Upper lobe of left lung (tissue), 4 donors: ENCODE results near the gene ACTMAP.

Source experiments
- POLR2AphosphoS5 ChIP-seq, 2 donors: sonication (generic); formaldehyde crosslinking; IDR thresholded peaks; one replicate each; pipeline ENCODE4 v1.5.1; 2017; ENCODE audit warnings: antibody characterized with exemption in 2 of 2
- TF ChIP-seq, protein P1 (sequence below), 6 experiments: fragments of 450-650 bp in 4 of 6; fragments of 200-600 bp in 2 of 6; sonication (generic) in 2 of 6; IDR thresholded peaks; one replicate each; pipeline ENCODE4 v1.5.1; 2016 to 2019; ENCODE audit warnings: antibody characterized with exemption in 6 of 6

DNA sequence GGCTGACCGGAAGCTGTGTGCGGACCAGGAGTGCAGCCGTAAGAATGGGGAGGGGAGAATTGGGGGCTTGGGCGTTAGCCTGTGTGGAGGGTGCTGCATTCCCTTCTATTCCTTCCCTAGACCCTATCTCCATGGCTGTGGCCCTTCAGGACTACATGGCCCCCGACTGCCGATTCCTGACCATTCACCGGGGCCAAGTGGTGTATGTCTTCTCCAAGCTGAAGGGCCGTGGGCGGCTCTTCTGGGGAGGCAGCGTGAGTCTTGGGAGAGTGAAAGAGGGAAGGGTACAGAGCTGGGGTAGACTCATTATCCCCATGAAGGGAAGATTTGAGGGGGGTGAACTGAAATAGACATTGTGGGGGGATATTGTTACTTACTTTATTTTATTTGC is 25.4 kb upstream of the ACTMAP start:
- TF ChIP-seq, protein P1, sequence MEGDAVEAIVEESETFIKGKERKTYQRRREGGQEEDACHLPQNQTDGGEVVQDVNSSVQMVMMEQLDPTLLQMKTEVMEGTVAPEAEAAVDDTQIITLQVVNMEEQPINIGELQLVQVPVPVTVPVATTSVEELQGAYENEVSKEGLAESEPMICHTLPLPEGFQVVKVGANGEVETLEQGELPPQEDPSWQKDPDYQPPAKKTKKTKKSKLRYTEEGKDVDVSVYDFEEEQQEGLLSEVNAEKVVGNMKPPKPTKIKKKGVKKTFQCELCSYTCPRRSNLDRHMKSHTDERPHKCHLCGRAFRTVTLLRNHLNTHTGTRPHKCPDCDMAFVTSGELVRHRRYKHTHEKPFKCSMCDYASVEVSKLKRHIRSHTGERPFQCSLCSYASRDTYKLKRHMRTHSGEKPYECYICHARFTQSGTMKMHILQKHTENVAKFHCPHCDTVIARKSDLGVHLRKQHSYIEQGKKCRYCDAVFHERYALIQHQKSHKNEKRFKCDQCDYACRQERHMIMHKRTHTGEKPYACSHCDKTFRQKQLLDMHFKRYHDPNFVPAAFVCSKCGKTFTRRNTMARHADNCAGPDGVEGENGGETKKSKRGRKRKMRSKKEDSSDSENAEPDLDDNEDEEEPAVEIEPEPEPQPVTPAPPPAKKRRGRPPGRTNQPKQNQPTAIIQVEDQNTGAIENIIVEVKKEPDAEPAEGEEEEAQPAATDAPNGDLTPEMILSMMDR (IDR thresholded peaks at IDR 0.05): no peak
- TF ChIP-seq POLR2AphosphoS5 (IDR thresholded peaks at IDR 0.05): no peak
